Measurements from ENCODE around the gene NTM. TPM values are rescaled to one million over a fixed set of nuclear protein-coding genes. Genes with fewer than 3 reads are reported as not detected.

Gene NTM
- total RNA-seq, 1 experiment from 2014 or later: not detected

DNA sequence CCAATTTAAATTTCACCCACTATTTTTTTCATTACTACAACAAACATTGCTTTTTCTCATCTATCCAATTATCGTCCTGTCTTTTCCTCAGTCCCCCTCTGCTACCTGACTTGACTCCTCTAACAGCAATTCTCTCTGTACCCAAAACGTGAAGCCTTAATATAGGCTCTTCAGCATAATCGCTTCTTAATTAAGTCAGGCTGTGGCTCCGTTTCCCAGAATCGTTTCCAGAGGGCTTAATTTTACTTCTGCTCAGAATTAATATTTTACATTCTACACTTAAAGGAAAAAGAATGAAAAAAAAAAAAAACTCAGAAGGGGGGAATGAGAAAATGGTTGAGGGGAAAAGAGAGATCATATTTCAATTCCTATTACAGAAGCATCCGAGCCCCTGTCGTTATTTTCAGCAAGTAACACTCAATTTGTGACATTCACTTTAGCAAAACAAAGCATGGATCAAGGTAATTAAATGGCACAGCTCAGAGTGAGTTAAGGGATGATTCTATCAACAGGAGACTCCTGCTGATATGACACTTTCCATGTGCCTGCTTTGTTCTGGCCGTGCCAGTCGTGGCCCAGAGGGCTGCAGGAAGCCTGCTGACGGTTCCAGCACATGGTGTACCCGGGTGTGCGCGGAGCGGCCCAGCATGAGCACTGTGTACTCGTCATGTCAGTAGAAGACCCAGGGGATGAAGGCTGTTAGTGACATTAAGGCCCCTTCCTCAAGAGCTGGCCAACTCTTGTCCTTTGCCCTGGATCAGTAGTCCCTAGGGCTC is 272.5 kb downstream of the NTM start:
- RAD21 ChIA-PET (ENCODE audit: low non-redundant PET in 1 of 2, low total read pairs in 2 of 2, uncharacterized antibody in 2 of 2, unreplicated experiment in 2 of 2): no interaction called here
- CTCF ChIA-PET: no interaction called here
- no peak overlapping the region for H2AFZ ChIP-seq (ENCODE audit: low read depth, low read length, poor library complexity, severe bottlenecking)
- ATAC-seq (no peak), DNase-seq (ENCODE audit: low read depth, low spot score) (no peak)
- intact Hi-C loops (cut with micrococcal nuclease): no loop called here
- H3K27ac ChIP-seq (ENCODE audit: low read depth, low read length): no peak overlapping the region
- H3K27me3 ChIP-seq (ENCODE audit: insufficient read depth, low read length): no peaks in the 10 kb centered on the region
- no peaks in the 10 kb centered on the region for H3K79me2 ChIP-seq (ENCODE audit: insufficient read depth, low read length)
- no peaks in the 10 kb centered on the region for H3K4me1 ChIP-seq (ENCODE audit: control insufficient read depth in 1 of 2, insufficient read depth in 2 of 2, low read length in 2 of 2)
- no peaks in the 10 kb centered on the region for H4K20me1 ChIP-seq (ENCODE audit: insufficient read depth)
- H3K4me3 ChIP-seq (replicated peaks in 1 of 2; ENCODE audit: low read depth in 1 of 2, low read length in 2 of 2): no peak overlapping the region
- H3K9me2 ChIP-seq (ENCODE audit: insufficient read depth): no peaks in the 10 kb centered on the region
- no peaks in the 10 kb centered on the region for H3K36me3 ChIP-seq (ENCODE audit: control insufficient read depth in 1 of 2, insufficient read depth in 2 of 2, low read length in 2 of 2)
- H3K9ac ChIP-seq (ENCODE audit: low read length): no peak overlapping the region
- H3K4me2 ChIP-seq (ENCODE audit: low read length): no peak overlapping the region
- POLR2A ChIA-PET: no interaction called here
- H3K9me3 ChIP-seq (ENCODE audit: control insufficient read depth in 1 of 2, insufficient read depth in 1 of 2, low read depth in 1 of 2, low read length in 2 of 2): peaks cover 0 to 3% of the 10 kb centered on the region in 2 experiments; a peak in 2 of 4 replicates
- no peak for TF ChIP-seq ELF1 (IDR thresholded peaks at IDR 0.05; ENCODE audit: borderline replicate concordance, low read depth)
- no peak for TF ChIP-seq ZFX (IDR thresholded peaks at IDR 0.05)
- TF ChIP-seq EZH2phosphoT487 (IDR thresholded peaks at IDR 0.05; ENCODE audit: borderline replicate concordance): no peak
- no peak for TF ChIP-seq CEBPB (IDR thresholded peaks at IDR 0.05; ENCODE audit: low read depth)
- TF ChIP-seq SIN3A (IDR thresholded peaks at IDR 0.05; ENCODE audit: low read depth): no peak
- no peak for TF ChIP-seq SP1 (IDR thresholded peaks at IDR 0.05; ENCODE audit: low read depth)
- no peak for TF ChIP-seq EZH2 (IDR thresholded peaks at IDR 0.05)
- no peak for TF ChIP-seq SRF (IDR thresholded peaks at IDR 0.05; ENCODE audit: low read depth)
- no peak for TF ChIP-seq FOSL1 (IDR thresholded peaks at IDR 0.05; ENCODE audit: low read depth)
- TF ChIP-seq EGR1 (IDR thresholded peaks at IDR 0.05; ENCODE audit: low read depth): no peak
- no peak for TF ChIP-seq POLR2A (IDR thresholded peaks at IDR 0.05; ENCODE audit: borderline replicate concordance, extremely low read depth, insufficient read depth, insufficient read length)
- no peak for TF ChIP-seq TCF7L2 (IDR thresholded peaks at IDR 0.05; ENCODE audit: borderline replicate concordance, extremely low read depth, insufficient read depth, insufficient read length)
- TF ChIP-seq RAD21 (IDR thresholded peaks at IDR 0.05; ENCODE audit: low read depth): no peak
- no peak for TF ChIP-seq CBX3 (IDR thresholded peaks at IDR 0.05; ENCODE audit: low read depth)
- TF ChIP-seq, protein P1, sequence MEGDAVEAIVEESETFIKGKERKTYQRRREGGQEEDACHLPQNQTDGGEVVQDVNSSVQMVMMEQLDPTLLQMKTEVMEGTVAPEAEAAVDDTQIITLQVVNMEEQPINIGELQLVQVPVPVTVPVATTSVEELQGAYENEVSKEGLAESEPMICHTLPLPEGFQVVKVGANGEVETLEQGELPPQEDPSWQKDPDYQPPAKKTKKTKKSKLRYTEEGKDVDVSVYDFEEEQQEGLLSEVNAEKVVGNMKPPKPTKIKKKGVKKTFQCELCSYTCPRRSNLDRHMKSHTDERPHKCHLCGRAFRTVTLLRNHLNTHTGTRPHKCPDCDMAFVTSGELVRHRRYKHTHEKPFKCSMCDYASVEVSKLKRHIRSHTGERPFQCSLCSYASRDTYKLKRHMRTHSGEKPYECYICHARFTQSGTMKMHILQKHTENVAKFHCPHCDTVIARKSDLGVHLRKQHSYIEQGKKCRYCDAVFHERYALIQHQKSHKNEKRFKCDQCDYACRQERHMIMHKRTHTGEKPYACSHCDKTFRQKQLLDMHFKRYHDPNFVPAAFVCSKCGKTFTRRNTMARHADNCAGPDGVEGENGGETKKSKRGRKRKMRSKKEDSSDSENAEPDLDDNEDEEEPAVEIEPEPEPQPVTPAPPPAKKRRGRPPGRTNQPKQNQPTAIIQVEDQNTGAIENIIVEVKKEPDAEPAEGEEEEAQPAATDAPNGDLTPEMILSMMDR (IDR thresholded peaks at IDR 0.05 in 2 of 3, conservative IDR thresholded peaks at IDR 0.05 in 1 of 3; ENCODE audit: borderline replicate concordance in 1 of 3, insufficient read depth in 1 of 3, low read depth in 2 of 3, low read length in 2 of 3): no peak
- no TSS peak for BruUV-seq (replicated peaks)

All from HCT116 (cell line).